SK-N-DZ (cell line): ENCODE results near the gene ARHGAP15.
A peak's percentile ranks its signal among the peaks of the same experiment; 100 is the strongest.

Source experiments
- DNase-seq: peaks from one replicate; pipeline ENCODE4 v3.0.0-alpha.2; 2015; ENCODE audit warnings: low spot score

ARHGAP15 gene

DNA sequence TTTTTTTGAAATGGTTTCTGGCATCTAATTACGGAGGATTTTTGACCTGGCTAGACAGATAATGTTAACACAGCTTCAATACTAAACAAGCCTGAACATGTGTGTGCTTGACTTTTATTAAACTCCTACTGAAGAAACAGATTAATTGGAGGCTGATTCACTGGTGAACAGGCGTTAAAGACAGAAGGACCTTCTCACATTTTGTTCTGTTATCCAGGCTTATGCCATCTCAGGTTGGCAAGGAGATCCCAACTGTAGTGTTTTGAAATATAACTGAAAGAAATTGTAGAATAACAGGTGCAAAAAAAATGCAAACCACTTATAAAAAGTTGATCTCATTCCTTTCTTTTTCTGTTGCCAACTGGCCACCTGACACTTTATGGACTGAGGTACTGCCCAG, 269.6 kb downstream of the ARHGAP15 start:
- no peak for DNase-seq

DNA sequence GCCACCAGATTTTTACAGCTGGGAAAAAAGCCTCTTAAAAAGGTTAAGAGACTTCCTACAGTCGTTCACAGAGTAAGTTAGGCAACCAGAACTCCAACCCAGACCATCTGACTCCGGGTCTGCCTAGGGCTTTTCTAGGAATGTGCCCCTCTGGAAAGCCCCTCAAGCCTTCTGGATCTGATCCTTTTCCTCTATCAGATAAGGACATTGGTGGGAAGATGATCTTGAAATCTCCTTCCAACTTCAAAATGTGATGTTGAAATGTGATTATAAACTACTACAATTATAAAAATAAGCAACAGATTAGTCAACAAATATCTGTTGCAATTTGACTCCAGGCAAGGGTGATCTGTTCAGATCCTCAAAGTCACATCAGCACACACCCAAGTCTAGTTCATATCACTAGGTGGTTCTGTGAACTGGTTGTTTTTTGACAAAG, 270.4 kb downstream of the ARHGAP15 start:
- DNase-seq, result no peak

DNA sequence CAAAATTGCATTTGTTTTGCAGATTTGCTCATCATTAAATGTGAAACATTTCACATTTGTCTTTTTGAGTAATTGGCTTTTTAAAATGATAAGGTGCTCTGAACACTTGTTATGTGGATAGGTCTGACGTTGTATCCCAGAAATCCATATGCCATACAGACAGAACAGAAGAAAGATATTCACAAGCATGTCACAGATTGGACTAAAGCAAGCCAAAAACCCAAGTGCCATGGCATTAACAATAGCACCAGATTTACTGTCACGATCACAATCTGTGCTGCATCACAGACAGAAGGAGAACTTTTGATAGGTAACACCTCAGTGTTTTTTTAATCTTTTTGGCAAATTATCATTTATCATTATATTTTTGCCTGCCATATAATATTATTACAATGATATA, 272.6 kb downstream of the ARHGAP15 start:
- DNase-seq, result no peak

GRCh38 chr2:143402451-143402850, 273.2 kb downstream of the ARHGAP15 start:
- DNase-seq, result no peak

DNA sequence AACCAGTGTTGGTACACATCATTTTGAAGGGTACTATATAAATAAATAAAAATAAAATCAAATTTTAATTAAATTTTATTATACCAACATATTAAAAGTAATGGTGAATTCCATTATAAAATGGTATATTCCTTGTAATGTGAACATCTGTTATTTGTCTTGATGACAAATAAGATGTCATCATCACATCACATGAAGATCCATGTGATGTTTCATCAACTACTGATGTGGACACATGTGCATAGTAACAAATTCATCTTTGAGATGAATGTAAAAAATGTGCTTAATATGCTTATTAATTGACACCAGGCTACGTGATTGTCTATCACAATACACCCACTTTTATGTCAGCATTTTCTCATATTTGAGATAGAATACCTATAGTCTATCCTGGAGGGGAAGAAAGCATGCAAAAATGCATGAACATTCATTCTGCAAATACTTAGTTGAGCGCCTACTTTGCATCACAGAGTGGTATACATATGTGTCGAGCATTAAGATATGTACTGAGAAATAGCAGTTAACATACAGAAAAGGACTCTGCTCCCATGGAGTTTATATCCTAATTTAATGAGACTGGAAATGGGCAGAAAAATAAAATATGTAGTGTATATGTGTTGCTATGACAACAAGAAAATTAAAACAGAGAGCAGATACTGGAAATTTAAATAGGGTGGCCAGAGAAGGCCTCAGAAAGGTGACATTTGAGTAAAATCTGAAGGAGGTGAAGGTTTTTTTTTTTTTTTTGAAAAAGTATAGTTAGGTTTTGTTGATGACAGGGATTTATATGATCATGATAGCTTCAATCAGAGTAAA, 281.1 kb downstream of the ARHGAP15 start:
- no peak for DNase-seq

- DNase-seq, result no peak
Measured at GRCh38 chr2:143415571-143415970, 286.4 kb downstream of the ARHGAP15 start.

- no peak for DNase-seq
Measured at GRCh38 chr2:143417428-143417827, 288.2 kb downstream of the ARHGAP15 start.

DNA sequence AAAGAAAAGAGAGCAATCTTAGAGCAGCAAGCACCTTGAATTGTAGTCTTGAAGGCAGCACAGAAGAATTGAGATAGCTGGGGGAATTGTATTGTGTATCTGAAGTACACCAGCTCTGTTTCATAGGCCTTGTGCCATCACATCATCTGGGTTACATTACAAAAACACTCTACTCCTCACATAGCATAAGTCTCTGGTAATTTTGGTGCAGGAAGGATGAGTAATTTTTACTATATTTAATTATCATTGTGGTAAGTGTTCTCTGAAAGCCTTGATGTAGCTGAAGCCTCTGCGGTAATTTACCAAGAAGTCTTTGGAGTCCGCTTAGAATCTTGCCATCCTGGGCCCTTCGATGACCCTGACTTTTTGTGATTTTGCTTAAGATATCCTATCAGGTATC, 291.1 kb downstream of the ARHGAP15 start:
- peak; percentile 1 for DNase-seq

- no peak for DNase-seq
Measured at GRCh38 chr2:143422681-143423080, 293.5 kb downstream of the ARHGAP15 start.

DNA sequence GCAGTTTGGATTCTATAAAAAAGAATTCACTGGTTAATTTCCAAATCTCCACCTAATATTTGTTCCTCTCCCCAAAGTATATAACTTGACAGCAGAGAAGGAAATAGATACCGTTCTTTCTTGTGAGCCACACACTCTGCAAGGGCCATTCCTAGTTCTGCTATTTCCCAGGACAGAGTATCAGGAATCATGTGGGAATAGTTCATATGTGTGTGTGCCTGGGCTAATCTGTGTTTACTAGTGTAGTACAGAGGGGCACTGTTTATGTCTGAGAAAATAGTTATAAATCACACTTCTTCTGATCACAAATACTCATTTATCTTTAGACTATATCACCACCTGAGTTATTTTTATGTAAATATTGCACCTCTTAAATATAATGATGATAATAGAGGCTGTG, 296.7 kb downstream of the ARHGAP15 start:
- no peak for DNase-seq

DNA sequence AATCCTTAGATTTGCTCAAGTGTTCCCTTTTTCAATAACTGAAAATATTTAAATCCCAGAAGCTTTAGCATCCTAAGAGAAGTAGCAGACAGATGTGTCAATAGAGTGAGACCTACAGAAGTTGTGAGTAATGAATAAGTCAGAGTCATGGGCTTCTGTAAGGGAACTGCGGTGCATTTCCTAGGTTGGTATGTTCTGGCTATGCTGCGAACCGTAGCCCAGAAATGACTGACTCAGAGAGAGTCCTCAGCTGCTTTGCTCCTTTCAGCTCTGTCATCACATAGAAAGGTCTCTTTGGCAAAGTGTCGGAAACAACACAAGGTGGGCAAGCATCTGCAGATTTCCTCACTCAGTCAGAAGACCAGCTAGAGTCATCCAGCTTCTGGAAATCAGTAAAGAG, 297.1 kb downstream of the ARHGAP15 start:
- DNase-seq, result no peak

- no peak for DNase-seq
Measured at GRCh38 chr2:143428700-143429099, 299.5 kb downstream of the ARHGAP15 start.

DNA sequence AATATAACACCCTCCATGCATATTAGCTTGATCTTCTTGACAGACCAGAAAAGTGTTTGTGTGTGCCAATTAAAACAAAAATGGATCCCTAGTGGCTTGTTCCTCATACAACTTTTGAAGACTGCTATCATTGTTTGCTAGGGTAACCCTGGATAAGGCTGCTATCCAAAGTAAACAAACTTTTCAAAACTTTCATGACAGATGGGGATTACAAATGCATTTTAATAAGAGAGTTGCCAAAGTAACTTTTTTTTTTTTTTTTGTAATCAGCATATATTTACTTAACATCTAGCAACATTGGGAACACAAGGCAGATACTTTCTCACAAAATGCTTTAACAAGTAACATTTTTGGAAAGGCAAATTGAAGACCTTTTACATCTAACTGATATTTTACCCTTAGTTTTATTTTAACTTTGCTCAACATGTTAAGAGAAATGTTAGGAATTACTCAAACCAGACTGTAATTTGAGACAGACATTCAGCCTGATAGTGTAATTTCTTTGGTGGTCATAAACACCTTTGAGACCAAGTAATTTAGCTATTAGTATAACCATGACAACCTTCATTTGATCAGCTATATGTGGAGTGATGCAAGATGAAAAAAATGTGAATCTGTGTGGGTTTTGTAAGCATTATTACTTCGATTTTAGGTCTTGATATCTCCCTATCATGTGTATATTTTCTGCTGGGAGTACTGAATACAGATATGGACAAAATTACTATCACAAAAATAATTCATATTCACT, 300.9 kb downstream of the ARHGAP15 start:
- no peak for DNase-seq

GRCh38 chr2:143431316-143431715, 302.1 kb downstream of the ARHGAP15 start:
- no peak for DNase-seq

DNA sequence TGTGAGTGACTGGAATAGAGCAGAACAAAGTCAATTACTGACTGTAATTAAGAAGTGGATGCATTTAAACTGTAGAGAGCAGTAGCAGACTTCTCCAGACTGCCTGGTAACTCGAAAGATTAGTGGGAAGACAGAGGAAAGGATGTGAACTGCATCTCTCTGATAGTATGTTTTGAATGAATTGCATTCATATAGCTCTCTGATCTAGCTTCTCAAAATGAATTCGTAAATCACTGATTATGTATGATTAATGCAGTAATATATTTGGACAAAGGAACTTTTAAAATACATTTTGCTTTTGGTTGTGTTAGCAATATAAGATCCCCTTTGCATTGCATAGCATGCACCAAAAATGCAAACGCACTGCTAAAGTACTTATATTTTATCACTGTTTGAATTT, 304.0 kb downstream of the ARHGAP15 start:
- no peak for DNase-seq

GRCh38 chr2:143433840-143434239, 304.6 kb downstream of the ARHGAP15 start:
- DNase-seq, result no peak

DNA sequence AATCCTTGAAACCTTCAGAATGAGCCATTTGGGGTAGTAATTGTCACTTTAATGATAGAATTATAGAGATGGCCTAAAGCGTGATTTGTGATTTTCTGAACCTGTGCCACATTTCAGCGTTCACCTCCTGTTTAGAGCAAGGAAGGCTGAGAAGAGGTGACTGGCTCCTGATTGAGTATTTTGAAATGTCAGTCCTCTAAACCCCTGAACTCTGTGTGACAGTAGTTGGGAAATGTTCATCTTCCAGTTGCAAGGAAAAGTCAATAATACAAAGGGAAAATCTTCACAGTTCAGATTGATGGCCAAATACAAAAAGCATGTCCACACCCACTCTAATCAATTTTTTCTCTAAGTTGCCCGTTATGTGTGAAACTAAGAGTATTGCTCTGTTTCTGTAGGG, 305.2 kb downstream of the ARHGAP15 start:
- no peak for DNase-seq

GRCh38 chr2:143435131-143435530, 305.9 kb downstream of the ARHGAP15 start:
- no peak for DNase-seq

DNA sequence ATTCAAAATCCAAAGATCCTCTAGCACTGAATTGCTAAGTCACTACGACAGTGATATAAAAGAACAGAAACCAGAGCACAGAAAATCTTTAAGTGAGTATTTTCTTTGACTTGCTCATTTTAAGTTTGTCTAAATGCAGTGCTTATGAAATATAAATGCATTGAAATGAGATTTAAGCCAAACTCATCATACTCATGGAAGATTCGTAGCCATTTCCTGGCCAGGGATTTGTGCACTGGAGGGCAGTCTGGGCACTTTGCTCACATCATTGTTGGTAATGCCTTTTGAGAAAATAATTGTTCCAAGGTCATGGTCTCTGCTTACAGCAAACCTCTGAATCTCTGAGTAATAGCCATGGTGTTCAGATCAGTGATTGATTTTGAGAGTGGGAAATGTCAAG, 307.7 kb downstream of the ARHGAP15 start:
- no peak for DNase-seq

DNA sequence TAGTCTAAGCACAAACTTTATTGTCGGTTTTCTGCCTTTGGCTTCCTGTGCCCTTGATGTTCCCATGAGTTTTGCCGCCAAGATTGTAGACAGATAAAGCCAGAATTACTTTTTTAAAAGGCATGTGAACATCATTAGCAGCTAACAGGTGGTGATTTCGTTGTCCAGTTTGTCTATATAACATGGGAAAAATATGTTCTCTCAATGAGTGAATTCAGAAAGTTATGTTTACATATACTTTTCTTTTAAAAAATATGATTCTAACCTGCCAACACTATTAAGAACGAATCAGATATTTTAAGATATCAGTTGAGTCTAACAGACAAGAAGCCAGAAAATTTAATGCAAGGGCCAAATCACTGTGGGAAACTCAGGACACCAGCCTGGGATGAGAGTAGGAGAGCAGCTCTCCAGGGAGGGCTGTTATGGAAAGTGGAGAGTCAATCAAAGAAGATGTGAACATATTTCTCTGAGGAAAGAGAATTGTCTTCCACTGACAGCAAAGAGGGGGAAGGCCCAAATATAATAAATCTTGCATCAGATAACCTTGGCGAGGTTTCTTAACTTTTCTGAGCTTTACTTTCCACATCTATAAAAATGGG, 311.3 kb downstream of the ARHGAP15 start:
- DNase-seq, result no peak

DNA sequence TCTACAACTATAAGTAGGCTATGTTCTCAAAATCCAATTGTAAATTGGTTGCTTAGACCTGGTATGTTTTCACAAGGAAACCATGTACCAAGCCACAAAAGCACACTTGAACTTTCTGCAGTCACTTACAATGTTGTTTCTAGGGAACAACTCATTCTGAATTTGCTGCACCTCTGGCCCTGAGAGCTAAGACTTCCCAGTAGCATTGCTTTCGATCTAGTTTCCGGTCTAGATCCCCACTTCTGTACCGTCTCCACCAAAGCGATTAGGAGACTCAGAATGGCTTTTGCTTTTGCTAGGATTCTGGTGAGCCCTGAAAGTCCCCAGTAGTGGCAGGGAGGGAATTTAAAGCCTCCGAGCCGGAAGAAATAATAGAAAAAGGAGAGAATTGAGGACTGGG, 313.0 kb downstream of the ARHGAP15 start:
- no peak for DNase-seq

- DNase-seq, result no peak
Measured at GRCh38 chr2:143451642-143452281, 322.5 kb downstream of the ARHGAP15 start.
